Glutamatergic neuron (in vitro differentiated cells): ENCODE results near the gene TMEM163. TPM values are rescaled to one million over a fixed set of nuclear protein-coding genes. Genes with fewer than 3 reads are reported as not detected.
A peak's percentile ranks its signal among the peaks of the same experiment; 100 is the strongest.

Experiments
- DNase-seq: peaks from one replicate; pipeline ENCODE4 v3.0.0; 2022
- H3K27ac Mint-ChIP-seq: one replicate; pipeline ENCODE4 v1.8.0; 2020; ENCODE audit warnings: mild to moderate bottlenecking, mixed read lengths, inconsistent platforms; ENCODE audit not compliant: unreplicated experiment
- H3K27me3 Mint-ChIP-seq: one replicate; pipeline ENCODE4 v1.8.0; 2020; ENCODE audit warnings: mild to moderate bottlenecking, moderate library complexity, mixed read lengths, inconsistent platforms; ENCODE audit not compliant: unreplicated experiment
- H3K36me3 Mint-ChIP-seq: one replicate; pipeline ENCODE4 v1.8.0; 2020; ENCODE audit warnings: mild to moderate bottlenecking, mixed read lengths, inconsistent platforms; ENCODE audit not compliant: unreplicated experiment
- H3K4me1 Mint-ChIP-seq: one replicate; pipeline ENCODE4 v1.8.0; 2020; ENCODE audit warnings: mild to moderate bottlenecking, low read depth, mixed read lengths, inconsistent platforms; ENCODE audit not compliant: unreplicated experiment
- H3K4me3 Mint-ChIP-seq: one replicate; pipeline ENCODE4 v1.8.0; 2020; ENCODE audit warnings: mild to moderate bottlenecking, mixed read lengths, inconsistent platforms; ENCODE audit not compliant: unreplicated experiment
- H3K9me3 Mint-ChIP-seq: one replicate; pipeline ENCODE4 v1.8.0; 2020; ENCODE audit warnings: mild to moderate bottlenecking, moderate library complexity, mixed read lengths, inconsistent platforms; ENCODE audit not compliant: unreplicated experiment
- CTCF ChIP-seq: fragments of 200-600 bp; sonication (generic); IDR thresholded peaks from one replicate; pipeline ENCODE4 v1.5.0; 2021; ENCODE audit not compliant: partially characterized antibody, unreplicated experiment
- total RNA-seq: library from RNA; stranded (reverse); fragmentation: NEBNext Ultra II Directional; extraction: Animal tissue kit (Norgen Biotek cat#: 25700); gene quantifications from one replicate; pipeline ENCODE4 v1.2.1, GENCODE V29; 2021; ENCODE audit not compliant: unreplicated experiment

TMEM163 gene
- total RNA-seq, 1 donor from 2014 or later, result 27.7 TPM

- H3K27ac Mint-ChIP-seq, result no peak overlapping the region
- peaks cover 15% of the 10 kb centered on the region for H3K4me1 Mint-ChIP-seq
- no peaks in the 10 kb centered on the region for H3K36me3 Mint-ChIP-seq
- H3K9me3 Mint-ChIP-seq, result peaks cover 4% of the 10 kb centered on the region
- TF ChIP-seq CTCF, result no peak
- no peak for DNase-seq
- H3K27me3 Mint-ChIP-seq, result peaks cover 9% of the 10 kb centered on the region
- H3K4me3 Mint-ChIP-seq, result no peak overlapping the region
Observed at GRCh38 chr2:134454931-134455330, 263.9 kb downstream of the TMEM163 start.

- H3K36me3 Mint-ChIP-seq, result no peaks in the 10 kb centered on the region
- no peak for TF ChIP-seq CTCF
- peaks cover 5% of the 10 kb centered on the region for H3K27me3 Mint-ChIP-seq
- DNase-seq, result no peak
- H3K9me3 Mint-ChIP-seq, result peaks cover 4% of the 10 kb centered on the region
- H3K27ac Mint-ChIP-seq, result peak overlapping the region; percentile 73
- H3K4me3 Mint-ChIP-seq, result no peak overlapping the region
- H3K4me1 Mint-ChIP-seq, result peaks cover 15% of the 10 kb centered on the region
Observed at GRCh38 chr2:134454426-134454825, 264.4 kb downstream of the TMEM163 start.

- Mint-ChIP-seq H3K27ac (peak overlapping the region; percentile 73), H3K4me1 (peaks cover 17% of the 10 kb centered on the region), H3K27me3 (peaks cover 3% of the 10 kb centered on the region), H3K9me3 (peaks cover 4% of the 10 kb centered on the region), H3K4me3 (no peak overlapping the region), H3K36me3 (no peaks in the 10 kb centered on the region)
- DNase-seq, result no peak
- no peak for TF ChIP-seq CTCF
Observed at GRCh38 chr2:134453973-134454372, 264.8 kb downstream of the TMEM163 start.

GRCh38 chr2:134453476-134453875 lies 265.3 kb downstream of the TMEM163 start:
- Mint-ChIP-seq H3K4me1 (peaks cover 18% of the 10 kb centered on the region), H3K9me3 (peaks cover 4% of the 10 kb centered on the region), H3K27ac (no peak overlapping the region), H3K27me3 (peaks cover 3% of the 10 kb centered on the region), H3K36me3 (no peaks in the 10 kb centered on the region), H3K4me3 (no peak overlapping the region)
- no peak for DNase-seq
- TF ChIP-seq CTCF, result no peak

GRCh38 chr2:134452042-134452733 lies 266.6 kb downstream of the TMEM163 start:
- no peak for DNase-seq
- no peak overlapping the region for H3K27ac Mint-ChIP-seq
- no peaks in the 10 kb centered on the region for H3K36me3 Mint-ChIP-seq
- H3K27me3 Mint-ChIP-seq, result peaks cover 6% of the 10 kb centered on the region
- H3K4me3 Mint-ChIP-seq, result no peak overlapping the region
- peaks cover 4% of the 10 kb centered on the region for H3K9me3 Mint-ChIP-seq
- H3K4me1 Mint-ChIP-seq, result peaks cover 22% of the 10 kb centered on the region
- no peak for TF ChIP-seq CTCF
